Activated B cell treated with CpG ODN at 0.5 μM for 24 hours (primary cell): ENCODE measurements around the gene SYT9. TPM values are rescaled to one million over a fixed set of nuclear protein-coding genes. Genes with fewer than 3 reads are reported as not detected.

Experiments used
- ATAC-seq: fragments of 200-7000 bp; cut with Tn5 transposase; one replicate; pipeline ENCODE4 v1.10.0; 2021; ENCODE audit warnings: low read depth, mild to moderate bottlenecking, moderate library complexity
- CTCF ChIA-PET: fragments of 350-600 bp; sonication (Branson Sonifier 250); formaldehyde crosslinking; loops from one replicate; lab custom pipeline; 2021; ENCODE audit warnings: antibody characterized with exemption; lab: Charles Lee
- POLR2A ChIA-PET: fragments of 350-600 bp; sonication (Branson Sonifier 250); formaldehyde crosslinking; loops from one replicate; lab custom pipeline; 2021; ENCODE audit warnings: antibody characterized with exemption; lab: Charles Lee
- DNase-seq: peaks from one replicate; pipeline ENCODE4 v3.0.0; 2022
- H3K27ac Mint-ChIP-seq: one replicate; pipeline ENCODE4 v1.8.0; 2020; ENCODE audit warnings: mixed read lengths
- H3K27me3 Mint-ChIP-seq: one replicate; pipeline ENCODE4 v1.8.0; 2021; ENCODE audit warnings: mixed read lengths
- H3K36me3 Mint-ChIP-seq: one replicate; pipeline ENCODE4 v1.8.0; 2021; ENCODE audit warnings: low read depth, mixed read lengths
- H3K4me1 Mint-ChIP-seq: one replicate; pipeline ENCODE4 v1.8.0; 2021; ENCODE audit warnings: mixed read lengths
- H3K4me3 Mint-ChIP-seq: one replicate; pipeline ENCODE4 v1.8.0; 2020; ENCODE audit warnings: mild to moderate bottlenecking, mixed read lengths
- H3K9me3 Mint-ChIP-seq: one replicate; pipeline ENCODE4 v1.8.0; 2020; ENCODE audit warnings: mixed read lengths
- intact Hi-C: fragments of 100-400 bp; cut with micrococcal nuclease; formaldehyde crosslinking; loops from one replicate; pipeline ENCODE4 v1.15.1; 2024
- total RNA-seq: library from RNA; stranded (reverse); gene quantifications from 2 replicates; pipeline ENCODE4 v1.2.3, GENCODE V29; 2022
- TF ChIP-seq, protein P1 (sequence below): fragments of 200-600 bp; IDR thresholded peaks from one replicate; pipeline ENCODE4 v1.8.0; 2022; ENCODE audit warnings: antibody characterized with exemption, mild to moderate bottlenecking

The SYT9 gene
- total RNA-seq, 1 donor from 2014 or later: not detected

GRCh38 chr11:7462706-7463105, 211.0 kb downstream of the SYT9 start:
- POLR2A ChIA-PET: interaction anchor here (1.0 kb wide), 1 partner anchor 50 kb away, joined by 3 read pairs; no protein-coding TSS in a partner anchor
- no peak for DNase-seq
- Mint-ChIP-seq H3K36me3 (peaks cover 38% of the 10 kb centered on the region), H3K27ac (no peak overlapping the region), H3K27me3 (no peaks in the 10 kb centered on the region), H3K4me3 (no peak overlapping the region), H3K4me1 (peaks cover 23% of the 10 kb centered on the region), H3K9me3 (peaks cover 2% of the 10 kb centered on the region)
- intact Hi-C loops: no loop called here
- CTCF ChIA-PET: interaction anchor here (0.8 to 1.2 kb wide), 3 partner anchors 8 to 194 kb away, joined by 3 to 5 read pairs (median 4); no protein-coding TSS in a partner anchor
- no peak for ATAC-seq
- TF ChIP-seq, protein P1, sequence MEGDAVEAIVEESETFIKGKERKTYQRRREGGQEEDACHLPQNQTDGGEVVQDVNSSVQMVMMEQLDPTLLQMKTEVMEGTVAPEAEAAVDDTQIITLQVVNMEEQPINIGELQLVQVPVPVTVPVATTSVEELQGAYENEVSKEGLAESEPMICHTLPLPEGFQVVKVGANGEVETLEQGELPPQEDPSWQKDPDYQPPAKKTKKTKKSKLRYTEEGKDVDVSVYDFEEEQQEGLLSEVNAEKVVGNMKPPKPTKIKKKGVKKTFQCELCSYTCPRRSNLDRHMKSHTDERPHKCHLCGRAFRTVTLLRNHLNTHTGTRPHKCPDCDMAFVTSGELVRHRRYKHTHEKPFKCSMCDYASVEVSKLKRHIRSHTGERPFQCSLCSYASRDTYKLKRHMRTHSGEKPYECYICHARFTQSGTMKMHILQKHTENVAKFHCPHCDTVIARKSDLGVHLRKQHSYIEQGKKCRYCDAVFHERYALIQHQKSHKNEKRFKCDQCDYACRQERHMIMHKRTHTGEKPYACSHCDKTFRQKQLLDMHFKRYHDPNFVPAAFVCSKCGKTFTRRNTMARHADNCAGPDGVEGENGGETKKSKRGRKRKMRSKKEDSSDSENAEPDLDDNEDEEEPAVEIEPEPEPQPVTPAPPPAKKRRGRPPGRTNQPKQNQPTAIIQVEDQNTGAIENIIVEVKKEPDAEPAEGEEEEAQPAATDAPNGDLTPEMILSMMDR: no peak

GRCh38 chr11:7467652-7468051, 215.9 kb downstream of the SYT9 start:
- Mint-ChIP-seq H3K36me3 (peaks cover 33% of the 10 kb centered on the region), H3K9me3 (peaks cover 2% of the 10 kb centered on the region), H3K4me3 (no peak overlapping the region), H3K4me1 (peaks cover 25% of the 10 kb centered on the region), H3K27me3 (no peaks in the 10 kb centered on the region), H3K27ac (no peak overlapping the region)
- DNase-seq (no peak), ATAC-seq (peak; percentile 18)
- TF ChIP-seq, protein P1: no peak
- CTCF ChIA-PET: no interaction called here
- intact Hi-C loops: no loop called here
- POLR2A ChIA-PET: interaction anchor here (0.7 to 1.2 kb wide), 2 partner anchors 13 to 53 kb away, joined by 3 read pairs; no protein-coding TSS in a partner anchor

DNA sequence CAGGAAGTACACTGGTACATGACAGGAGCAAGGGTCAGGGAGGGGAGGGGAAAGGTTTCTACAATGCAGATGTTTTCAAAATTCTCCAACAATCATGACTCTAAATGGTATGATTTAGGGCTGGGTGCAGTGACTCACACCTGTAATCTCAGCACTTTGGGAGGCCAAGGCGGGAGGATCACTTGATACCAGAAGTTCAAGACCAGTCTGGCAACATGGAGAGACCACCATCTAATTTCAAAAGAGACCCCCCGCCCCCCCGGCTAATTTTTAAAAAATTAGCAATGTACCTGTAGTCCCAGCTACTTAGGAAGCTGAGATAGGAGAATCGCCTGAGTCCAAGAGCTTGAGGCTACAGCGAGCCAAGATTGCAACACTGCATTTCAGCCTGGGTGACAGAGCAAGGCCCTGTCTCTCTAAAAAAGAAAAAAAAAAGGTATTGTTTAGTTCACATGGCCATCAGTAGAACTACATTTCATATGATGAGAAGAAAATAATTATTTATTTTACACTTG, 217.7 kb downstream of the SYT9 start:
- ATAC-seq (no peak), DNase-seq (no peak)
- POLR2A ChIA-PET: interaction anchor here (0.7 kb wide), 2 partner anchors 9 to 208 kb away, joined by 3 read pairs; no protein-coding TSS in a partner anchor
- H3K4me3 Mint-ChIP-seq: no peak overlapping the region
- peaks cover 2% of the 10 kb centered on the region for H3K9me3 Mint-ChIP-seq
- TF ChIP-seq, protein P1: no peak
- intact Hi-C loops: no loop called here
- H3K4me1 Mint-ChIP-seq: peaks cover 32% of the 10 kb centered on the region
- H3K36me3 Mint-ChIP-seq: peaks cover 33% of the 10 kb centered on the region
- no peaks in the 10 kb centered on the region for H3K27me3 Mint-ChIP-seq
- no peak overlapping the region for H3K27ac Mint-ChIP-seq
- CTCF ChIA-PET: no interaction called here

GRCh38 chr11:7471071-7471470, 219.4 kb downstream of the SYT9 start:
- intact Hi-C loops: no loop called here
- H3K27ac Mint-ChIP-seq: no peak overlapping the region
- H3K27me3 Mint-ChIP-seq: no peaks in the 10 kb centered on the region
- H3K9me3 Mint-ChIP-seq: no peaks in the 10 kb centered on the region
- TF ChIP-seq, protein P1: no peak
- POLR2A ChIA-PET: interaction anchor here (1.2 kb wide), 1 partner anchor 42 kb away, joined by 3 read pairs; no protein-coding TSS in a partner anchor
- H3K36me3 Mint-ChIP-seq: peaks cover 26% of the 10 kb centered on the region
- CTCF ChIA-PET: interaction anchor here (1.2 kb wide), 1 partner anchor 9 kb away, joined by 4 read pairs; no protein-coding TSS in a partner anchor
- DNase-seq (no peak), ATAC-seq (no peak)
- H3K4me1 Mint-ChIP-seq: peaks cover 36% of the 10 kb centered on the region
- no peak overlapping the region for H3K4me3 Mint-ChIP-seq

- TF ChIP-seq, protein P1: no peak
- peaks cover 6% of the 10 kb centered on the region for H3K36me3 Mint-ChIP-seq
- ATAC-seq (peak; percentile 99), DNase-seq (peak; percentile 31)
- peaks cover 29% of the 10 kb centered on the region for H3K4me1 Mint-ChIP-seq
- H3K4me3 Mint-ChIP-seq: peak overlapping the region; percentile 47
- CTCF ChIA-PET: no interaction called here
- H3K9me3 Mint-ChIP-seq: no peaks in the 10 kb centered on the region
- peak overlapping the region; percentile 74 for H3K27ac Mint-ChIP-seq
- POLR2A ChIA-PET: interaction anchor here (1.0 to 2.4 kb wide), 4 partner anchors 9 to 47 kb away, joined by 3 to 17 read pairs (median 3); partner anchors contain the start of gene PPFIBP2
- intact Hi-C loops: loop anchor here (1.0 to 2.0 kb wide), 4 partner anchors 23 to 48 kb away; no protein-coding TSS in a partner anchor
- H3K27me3 Mint-ChIP-seq: no peaks in the 10 kb centered on the region
Measured at GRCh38 chr11:7473717-7474116, 222.0 kb downstream of the SYT9 start.
